Liver (tissue), 9 donors: Measurements from ENCODE around the gene SIN3B. TPM values are rescaled to one million over a fixed set of nuclear protein-coding genes. Genes with fewer than 3 reads are reported as not detected.
A peak's percentile ranks its signal among the peaks of the same experiment; 100 is the strongest.

ENCODE experiments used
- DNase-seq: peaks from one replicate; pipeline ENCODE4 v3.0.0-alpha.2; 2017; ENCODE audit warnings: low spot score
- H3K27ac ChIP-seq, 2 donors: one replicate each; pipeline ENCODE4 v1.7.0; 2013; ENCODE audit warnings: inconsistent platforms in 2 of 2, low read length in 2 of 2, control low read depth in 1 of 2, low read depth in 1 of 2, mild to moderate bottlenecking in 1 of 2
- H3K27me3 ChIP-seq, 4 donors: one replicate each; pipeline versions ENCODE4 v1.6.1 to v1.7.0; 2013; ENCODE audit warnings: low read length in 3 of 4, inconsistent platforms in 1 of 4, mild to moderate bottlenecking in 1 of 4, moderate library complexity in 1 of 4; ENCODE audit not compliant: control insufficient read depth in 4 of 4, insufficient read depth in 4 of 4
- H3K36me3 ChIP-seq, 4 donors: one replicate each; pipeline versions ENCODE4 v1.6.1 to v1.7.0; 2013; ENCODE audit warnings: low read length in 3 of 4, mild to moderate bottlenecking in 3 of 4, low read depth in 1 of 4, moderate library complexity in 1 of 4; ENCODE audit not compliant: control insufficient read depth in 4 of 4, insufficient read depth in 3 of 4
- H3K4me1 ChIP-seq, 4 donors: one replicate each; pipeline versions ENCODE4 v1.6.1 to v1.7.0; 2013; ENCODE audit warnings: low read length in 3 of 4, mild to moderate bottlenecking in 3 of 4, moderate library complexity in 1 of 4; ENCODE audit not compliant: control insufficient read depth in 4 of 4, insufficient read depth in 4 of 4
- H3K4me3 ChIP-seq, 3 donors: one replicate each; pipeline versions ENCODE4 v1.6.1 to v1.7.0; 2013; ENCODE audit warnings: low read length in 3 of 3, control low read depth in 1 of 3, low read depth in 1 of 3, mild to moderate bottlenecking in 1 of 3
- H3K9ac ChIP-seq, 2 donors: one replicate each; pipeline ENCODE4 v1.7.0; 2013; ENCODE audit warnings: low read length in 2 of 2, mild to moderate bottlenecking in 2 of 2, moderate library complexity in 2 of 2, control low read depth in 1 of 2, low read depth in 1 of 2
- H3K9me3 ChIP-seq, 4 donors: one replicate each; pipeline versions ENCODE4 v1.6.1 to v1.7.0; 2013; ENCODE audit warnings: low read length in 3 of 4; ENCODE audit not compliant: control insufficient read depth in 4 of 4
- ATF3 ChIP-seq: IDR thresholded peaks from 2 replicates; pipeline ENCODE4 v1.6.1; 2016; ENCODE audit warnings: antibody characterized with exemption
- CTCF ChIP-seq: fragments of 150-350 bp; IDR thresholded peaks from 2 replicates; pipeline ENCODE4 v1.5.1; 2017; ENCODE audit warnings: improper control_type of control experiment, low read depth, low read length; ENCODE audit not compliant: missing input control
- EGR1 ChIP-seq, 2 donors: IDR thresholded peaks; 2 replicates each; pipeline ENCODE4 v1.6.1; 2016 to 2018; ENCODE audit warnings: antibody characterized with exemption in 2 of 2, low read depth in 2 of 2
- FOXA1 ChIP-seq: IDR thresholded peaks from 2 replicates; pipeline ENCODE4 v1.6.1; 2016; ENCODE audit warnings: antibody characterized with exemption
- FOXA2 ChIP-seq: IDR thresholded peaks from 2 replicates; pipeline ENCODE4 v1.6.1; 2016; ENCODE audit warnings: antibody characterized with exemption
- GABPA ChIP-seq, 2 donors: IDR thresholded peaks in 1 of 2; conservative IDR thresholded peaks in 1 of 2; 2 replicates each; pipeline ENCODE4 v1.6.1; 2016; ENCODE audit warnings: antibody characterized with exemption in 2 of 2, mild to moderate bottlenecking in 1 of 2, moderate library complexity in 1 of 2
- HNF4A ChIP-seq, 2 donors: conservative IDR thresholded peaks; 2 replicates each; pipeline ENCODE4 v1.6.1; 2016; ENCODE audit warnings: antibody characterized with exemption in 2 of 2, mild to moderate bottlenecking in 2 of 2
- HNF4G ChIP-seq: IDR thresholded peaks from 2 replicates; pipeline ENCODE4 v1.6.1; 2016; ENCODE audit warnings: antibody characterized with exemption
- JUND ChIP-seq, 2 donors: IDR thresholded peaks; 2 replicates each; pipeline ENCODE4 v1.6.1; 2016; ENCODE audit warnings: antibody characterized with exemption in 2 of 2
- MAX ChIP-seq: IDR thresholded peaks from 2 replicates; pipeline ENCODE4 v1.6.1; 2016; ENCODE audit warnings: antibody characterized with exemption
- NR2F2 ChIP-seq: IDR thresholded peaks from 2 replicates; pipeline ENCODE4 v1.6.1; 2016; ENCODE audit warnings: antibody characterized with exemption
- RAD21 ChIP-seq, 2 donors: IDR thresholded peaks; 2 replicates each; pipeline ENCODE4 v1.6.1; 2016; ENCODE audit warnings: antibody characterized with exemption in 2 of 2, mild to moderate bottlenecking in 2 of 2
- REST ChIP-seq: IDR thresholded peaks from 2 replicates; pipeline ENCODE4 v1.6.1; 2016; ENCODE audit warnings: antibody characterized with exemption, mild to moderate bottlenecking
- RXRA ChIP-seq, 2 donors: IDR thresholded peaks; 2 replicates each; pipeline ENCODE4 v1.6.1; 2017 to 2018; ENCODE audit warnings: antibody characterized with exemption in 2 of 2, mild to moderate bottlenecking in 1 of 2
- SP1 ChIP-seq: IDR thresholded peaks from 2 replicates; pipeline ENCODE4 v1.6.1; 2018; ENCODE audit warnings: antibody characterized with exemption, mild to moderate bottlenecking
- TAF1 ChIP-seq: conservative IDR thresholded peaks from 2 replicates; pipeline ENCODE4 v1.6.1; 2016; ENCODE audit warnings: antibody characterized with exemption, mild to moderate bottlenecking
- YY1 ChIP-seq: IDR thresholded peaks from 2 replicates; pipeline ENCODE4 v1.6.1; 2016; ENCODE audit warnings: antibody characterized with exemption, mild to moderate bottlenecking
- ZBTB33 ChIP-seq: IDR thresholded peaks from 2 replicates; pipeline ENCODE4 v1.6.1; 2016; ENCODE audit warnings: antibody characterized with exemption
- WGBS: extraction: QIAGEN DNeasy Blood & Tissue Kit; methylation state at CpG from one replicate; pipeline ENCODE4 v1.1.7; 2013; 5-methylcytosine and 5-hydroxymethylcytosine counted together
- polyA plus RNA-seq, 2 donors: library from polyadenylated mRNA; stranded (reverse) in 1 of 2; unstranded in 1 of 2; fragments of 200-250 nt in 1 of 2; fragments of >200 nt in 1 of 2; fragmentation: Nextera tagmentation in 1 of 2; extraction: Ambion mirVana in 1 of 2; gene quantifications; one replicate each; pipeline versions ENCODE4 v1.2.1 to v1.2.3, GENCODE V29; 2013 to 2015
- total RNA-seq, 2 donors: library from RNA; depleted of rRNA; stranded (reverse); fragments of >200 nt; gene quantifications; one replicate each; pipeline ENCODE4 v1.2.3, GENCODE V29; 2014
- donor health status: healthy.
- donor health status: healthy.
- donor health status: healthy.
- donor health status: healthy.
- donor health status: healthy.

The SIN3B gene
- total and polyA plus RNA-seq, 4 donors = 6.1 to 17.1 (median 8.6) TPM

- 69% methylated on average over 1 of the region's 1 CpG for WGBS
- Histone ChIP-seq H3K9ac (no peak overlapping the region), H3K27ac (no peak overlapping the region), H3K36me3 (no peaks in the 10 kb centered on the region), H3K27me3 (no peaks in the 10 kb centered on the region), H3K4me1 (no peaks in the 10 kb centered on the region), H3K4me3 (no peak overlapping the region), H3K9me3 (no peaks in the 10 kb centered on the region)
- DNase-seq = no peak
- TF ChIP-seq HNF4G = no peak
- TF ChIP-seq CTCF = no peak
- TF ChIP-seq SP1 = no peak
- TF ChIP-seq GABPA (IDR thresholded peaks at IDR 0.05 in 1 of 2, conservative IDR thresholded peaks at IDR 0.05 in 1 of 2) = no peak
- no peak for TF ChIP-seq RXRA (IDR thresholded peaks at IDR 0.05)
Observed at GRCh38 chr19:16782719-16783118, 46.5 kb upstream of the SIN3B start.

- no peak overlapping the region for H3K27ac ChIP-seq
- no peaks in the 10 kb centered on the region for H3K4me1 ChIP-seq
- H3K27me3 ChIP-seq = no peaks in the 10 kb centered on the region
- peak overlapping the region in 1 of 3 donors; percentile 1 for H3K4me3 ChIP-seq
- no peak for DNase-seq
- H3K9me3 ChIP-seq = peaks cover 3 to 14% (median 8%) of the 10 kb centered on the region in 4 donors
- WGBS = 77% methylated on average over 2 of the region's 2 CpGs
- H3K36me3 ChIP-seq = no peaks in the 10 kb centered on the region
- TF ChIP-seq JUND (IDR thresholded peaks at IDR 0.05) = no peak
- TF ChIP-seq RAD21 (IDR thresholded peaks at IDR 0.05) = no peak
- no peak for TF ChIP-seq FOXA2
- no peak for TF ChIP-seq HNF4A (conservative IDR thresholded peaks at IDR 0.05)
- H3K9ac ChIP-seq = no peak overlapping the region
Observed at GRCh38 chr19:16788479-16788878, 40.7 kb upstream of the SIN3B start.

GRCh38 chr19:16789238-16789637 lies 40.0 kb upstream of the SIN3B start:
- no peaks in the 10 kb centered on the region for H3K27me3 ChIP-seq
- no peak overlapping the region for H3K9ac ChIP-seq
- peaks cover 3 to 14% (median 8%) of the 10 kb centered on the region in 4 donors for H3K9me3 ChIP-seq
- no peaks in the 10 kb centered on the region for H3K4me1 ChIP-seq
- TF ChIP-seq RAD21 (IDR thresholded peaks at IDR 0.05) = no peak
- TF ChIP-seq TAF1 = no peak
- no peak for TF ChIP-seq EGR1 (IDR thresholded peaks at IDR 0.05; ENCODE audit: low read depth in 2 of 2)
- no peak for TF ChIP-seq ATF3
- TF ChIP-seq FOXA2 = no peak
- no peak for TF ChIP-seq HNF4G
- TF ChIP-seq HNF4A (conservative IDR thresholded peaks at IDR 0.05) = no peak
- no peak for TF ChIP-seq MAX
- TF ChIP-seq CTCF = no peak
- no peak for TF ChIP-seq GABPA (IDR thresholded peaks at IDR 0.05 in 1 of 2, conservative IDR thresholded peaks at IDR 0.05 in 1 of 2)
- TF ChIP-seq SP1 = no peak
- no peak for TF ChIP-seq YY1
- TF ChIP-seq RXRA (IDR thresholded peaks at IDR 0.05) = no peak
- no peak for TF ChIP-seq REST
- no peak for TF ChIP-seq JUND (IDR thresholded peaks at IDR 0.05)
- no peak for TF ChIP-seq NR2F2
- no peak for TF ChIP-seq FOXA1
- no peak for TF ChIP-seq ZBTB33
- 81% methylated on average over 1 of the region's 1 CpG for WGBS
- no peak overlapping the region for H3K27ac ChIP-seq
- DNase-seq = no peak
- H3K4me3 ChIP-seq = peak overlapping the region in 1 of 3 donors; percentile 1
- H3K36me3 ChIP-seq = no peaks in the 10 kb centered on the region
